Hepatocyte (in vitro differentiated cells): ENCODE results near the gene MAP1A. TPM values are rescaled to one million over a fixed set of nuclear protein-coding genes. Genes with fewer than 3 reads are reported as not detected.
"Not testable (repeated sequence)": the region's sequence is repeated elsewhere in the genome, so short reads cannot be mapped to it uniquely, and the experiment has no call there.

ENCODE experiments used
- DNase-seq: peaks from one replicate; pipeline ENCODE4 v3.0.0-alpha.2; 2016; ENCODE audit warnings: low spot score
- H2AFZ ChIP-seq: fragments of 200-600 bp; sonication (generic); 2 replicates; pipeline ENCODE4 v1.6.0; 2016; ENCODE audit warnings: antibody characterized with exemption, mild to moderate bottlenecking
- H3K27ac ChIP-seq: fragments of 200-600 bp; sonication (generic); 2 replicates; pipeline ENCODE4 v1.5.1; 2016; ENCODE audit warnings: mild to moderate bottlenecking
- H3K27me3 ChIP-seq: fragments of 200-600 bp; sonication (generic); 2 replicates; pipeline ENCODE4 v1.6.1; 2016
- H3K36me3 ChIP-seq: fragments of 200-600 bp; sonication (generic); replicated peaks from 2 replicates; pipeline ENCODE4 v1.5.1; 2016; ENCODE audit warnings: low read depth; ENCODE audit not compliant: insufficient read depth
- H3K4me1 ChIP-seq: fragments of 200-600 bp; sonication (generic); 2 replicates; pipeline ENCODE4 v1.5.1; 2016; ENCODE audit warnings: mild to moderate bottlenecking, moderate library complexity; ENCODE audit not compliant: insufficient read depth
- H3K4me2 ChIP-seq: fragments of 200-600 bp; sonication (generic); 2 replicates; pipeline ENCODE4 v1.6.0; 2016
- H3K4me3 ChIP-seq: fragments of 200-600 bp; sonication (generic); 2 replicates; pipeline ENCODE4 v1.5.1; 2016; ENCODE audit warnings: mild to moderate bottlenecking
- H3K79me2 ChIP-seq: fragments of 200-600 bp; sonication (generic); 2 replicates; pipeline ENCODE4 v1.6.0; 2017; ENCODE audit warnings: mild to moderate bottlenecking
- H3K9me2 ChIP-seq: fragments of 200-600 bp; sonication (generic); replicated peaks from 2 replicates; pipeline ENCODE4 v1.6.0; 2017; ENCODE audit warnings: mild to moderate bottlenecking; ENCODE audit not compliant: insufficient read depth
- H3K9me3 ChIP-seq: fragments of 200-600 bp; sonication (generic); 2 replicates; pipeline ENCODE4 v1.5.1; 2016; ENCODE audit warnings: low read depth, mild to moderate bottlenecking
- H4K20me1 ChIP-seq: fragments of 200-600 bp; sonication (generic); 2 replicates; pipeline ENCODE4 v1.6.0; 2016; ENCODE audit warnings: mild to moderate bottlenecking; ENCODE audit not compliant: insufficient read depth, poor library complexity, severe bottlenecking
- WGBS: methylation state at CpG from one replicate; pipeline ENCODE4 v1.1.6; 2016; ENCODE audit warnings: low lambda C conversion rate; ENCODE audit errors: missing lambda C conversion rate; 5-methylcytosine and 5-hydroxymethylcytosine counted together
- polyA plus RNA-seq: library from polyadenylated mRNA; unstranded; fragments of >200 nt; fragmentation: Nextera tagmentation; extraction: Ambion mirVana; gene quantifications from 2 replicates; pipeline ENCODE4 v1.2.1, GENCODE V29; 2016
- total RNA-seq: library from RNA; depleted of rRNA; stranded (reverse); fragments of >200 nt; gene quantifications from 2 replicates; pipeline ENCODE4 v1.2.3, GENCODE V29; 2014

Gene MAP1A
- total and polyA plus RNA-seq, 2 experiments from 2014 or later: 7.2 to 9.5 TPM

DNA sequence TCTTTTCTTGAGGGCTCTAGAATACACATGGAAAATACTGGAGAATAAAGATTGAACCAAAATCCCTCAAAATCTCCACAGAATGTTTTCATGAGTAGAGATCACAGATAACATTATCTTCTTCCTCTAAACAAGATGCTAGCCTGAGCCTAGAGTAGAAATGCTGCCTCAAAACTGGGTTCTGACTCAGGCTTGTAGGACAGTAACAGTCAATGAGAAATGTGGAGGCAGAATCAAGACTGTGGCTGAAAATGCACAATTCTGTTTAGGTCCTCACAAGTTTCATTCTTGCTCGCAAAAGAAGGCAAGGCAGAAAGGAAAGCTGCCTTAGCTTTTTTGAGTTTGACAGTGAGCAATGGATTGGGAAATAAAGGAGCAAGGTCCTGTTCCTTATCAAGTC is 57.2 kb downstream of the MAP1A start:
- H3K9me3 ChIP-seq, H3K9me2 ChIP-seq, H3K27me3 ChIP-seq, DNase-seq, H3K27ac ChIP-seq, H3K36me3 ChIP-seq, H3K4me3 ChIP-seq, H3K4me1 ChIP-seq, H2AFZ ChIP-seq, H3K4me2 ChIP-seq, H3K79me2 ChIP-seq, H4K20me1 ChIP-seq: not testable (repeated sequence)
- no CpG with 5 or more reads among the region's 1 CpG for WGBS

Other genes starting within 250 kb of the MAP1A start
- gene TGM7, start 215.4 kb upstream of the MAP1A start, total RNA-seq: not detected in 2 replicates
- not detected in 2 replicates for gene TGM7, start 215.4 kb upstream of the MAP1A start, polyA plus RNA-seq
- gene LCMT2, start 187.0 kb upstream of the MAP1A start, total RNA-seq: 9.1 and 12.6 TPM in 2 replicates
- gene LCMT2, start 187.0 kb upstream of the MAP1A start, polyA plus RNA-seq: 6.1 and 6.3 TPM in 2 replicates
- 29.8 and 30.3 TPM in 2 replicates for gene ZSCAN29, start 146.6 kb upstream of the MAP1A start, total RNA-seq
- 6.1 and 9.8 TPM in 2 replicates for gene ZSCAN29, start 146.6 kb upstream of the MAP1A start, polyA plus RNA-seq
- 12.0 and 13.4 TPM in 2 replicates for gene TUBGCP4, start 146.5 kb upstream of the MAP1A start, total RNA-seq
- 9.5 and 17.2 TPM in 2 replicates for gene TUBGCP4, start 146.5 kb upstream of the MAP1A start, polyA plus RNA-seq
- gene TP53BP1, start 24.5 kb upstream of the MAP1A start, total RNA-seq: 36.9 and 46.8 TPM in 2 replicates
- gene TP53BP1, start 24.5 kb upstream of the MAP1A start, polyA plus RNA-seq: 16.5 and 16.6 TPM in 2 replicates
- 15.1 and 20.8 TPM in 2 replicates for gene PPIP5K1, start 72.6 kb downstream of the MAP1A start, total RNA-seq
- gene PPIP5K1, start 72.6 kb downstream of the MAP1A start, polyA plus RNA-seq: 6.5 and 7.3 TPM in 2 replicates
- 4.3 and 5.3 TPM in 2 replicates for gene CKMT1B, start 76.4 kb downstream of the MAP1A start, total RNA-seq
- gene CKMT1B, start 76.4 kb downstream of the MAP1A start, polyA plus RNA-seq: 4.1 and 7.8 TPM in 2 replicates
- 0.23 and 0.44 TPM in 2 replicates for gene STRC, start 101.2 kb downstream of the MAP1A start, total RNA-seq
- 0.47 and 2.0 TPM in 2 replicates for gene STRC, start 101.2 kb downstream of the MAP1A start, polyA plus RNA-seq
- 0.83 and 3.9 TPM in 2 replicates for gene CATSPER2, start 131.2 kb downstream of the MAP1A start, total RNA-seq
- gene CATSPER2, start 131.2 kb downstream of the MAP1A start, polyA plus RNA-seq: 0.99 and 2.1 TPM in 2 replicates
- 3.3 and 7.7 TPM in 2 replicates for gene CKMT1A, start 176.3 kb downstream of the MAP1A start, total RNA-seq
- gene CKMT1A, start 176.3 kb downstream of the MAP1A start, polyA plus RNA-seq: 8.2 and 10.2 TPM in 2 replicates
- gene PDIA3, start 228.8 kb downstream of the MAP1A start, total RNA-seq: 433 and 496 TPM in 2 replicates
- 1,326 and 1,358 TPM in 2 replicates for gene PDIA3, start 228.8 kb downstream of the MAP1A start, polyA plus RNA-seq